Peyer's patch (tissue), 4 donors: ENCODE results near the gene JAZF1. TPM values are rescaled to one million over a fixed set of nuclear protein-coding genes. Genes with fewer than 3 reads are reported as not detected.

Experiments used
- DNase-seq, 3 donors: peaks; one replicate each; pipeline ENCODE4 v3.0.0-alpha.2; 2017 to 2019
- H3K27ac ChIP-seq, 4 donors: fragments of 200-600 bp; sonication (generic); one replicate each; pipeline ENCODE4 v1.5.1; 2016 to 2019
- H3K27me3 ChIP-seq, 2 donors: fragments of 200-600 bp; sonication (generic); one replicate each; pipeline ENCODE4 v1.5.1; 2019
- H3K36me3 ChIP-seq, 3 donors: fragments of 200-600 bp; sonication (generic); one replicate each; pipeline ENCODE4 v1.5.1; 2016 to 2019
- H3K4me1 ChIP-seq, 4 donors: fragments of 200-600 bp; sonication (generic); one replicate each; pipeline ENCODE4 v1.5.1; 2016 to 2019
- H3K4me3 ChIP-seq, 4 donors: fragments of 200-600 bp; sonication (generic); 1 replicate in 3 of 4; 2 replicates in 1 of 4; pipeline ENCODE4 v1.5.1; 2016 to 2019; ENCODE audit warnings: mild to moderate bottlenecking in 1 of 4
- H3K9me3 ChIP-seq, 4 donors: fragments of 200-600 bp; sonication (generic); one replicate each; pipeline ENCODE4 v1.5.1; 2016 to 2019; ENCODE audit warnings: mild to moderate bottlenecking in 1 of 4
- CTCF ChIP-seq, 6 experiments: fragments of 450-650 bp in 4 of 6; fragments of 200-600 bp in 2 of 6; sonication (generic) in 1 of 6; IDR thresholded peaks; one replicate each; pipeline ENCODE4 v1.5.1; 2017 to 2019; ENCODE audit warnings: antibody characterized with exemption in 6 of 6, mild to moderate bottlenecking in 3 of 6, moderate library complexity in 1 of 6
- POLR2A ChIP-seq, 2 donors: fragments of 450-650 bp; IDR thresholded peaks; one replicate each; pipeline ENCODE4 v1.5.1; 2017; ENCODE audit warnings: antibody characterized with exemption in 2 of 2, mild to moderate bottlenecking in 2 of 2, moderate library complexity in 2 of 2
- total RNA-seq, 4 donors: library from RNA; depleted of rRNA; stranded (reverse); fragments of >200 nt; gene quantifications; one replicate each; pipeline ENCODE4 v1.1.0, GENCODE V29; 2016

Gene JAZF1
- total RNA-seq, 4 donors from 2014 or later: 1.9 to 15.7 (median 2.6) TPM

GRCh38 chr7:28105234-28105633, 75.4 kb downstream of the JAZF1 start:
- DNase-seq: no peak
- no peaks in the 10 kb centered on the region for H3K9me3 ChIP-seq
- H3K36me3 ChIP-seq: no peaks in the 10 kb centered on the region
- H3K4me1 ChIP-seq: no peaks in the 10 kb centered on the region
- H3K27ac ChIP-seq: no peak overlapping the region
- no peaks in the 10 kb centered on the region for H3K27me3 ChIP-seq
- TF ChIP-seq CTCF (IDR thresholded peaks at IDR 0.05): no peak
- TF ChIP-seq POLR2A (IDR thresholded peaks at IDR 0.05): no peak
- no peak overlapping the region for H3K4me3 ChIP-seq

- H3K9me3 ChIP-seq: no peaks in the 10 kb centered on the region
- TF ChIP-seq POLR2A (IDR thresholded peaks at IDR 0.05): no peak
- TF ChIP-seq CTCF (IDR thresholded peaks at IDR 0.05): no peak
- no peak for DNase-seq
- no peaks in the 10 kb centered on the region for H3K4me1 ChIP-seq
- no peak overlapping the region for H3K27ac ChIP-seq
- no peak overlapping the region for H3K4me3 ChIP-seq
- no peaks in the 10 kb centered on the region for H3K36me3 ChIP-seq
- H3K27me3 ChIP-seq: no peaks in the 10 kb centered on the region
These were observed 75.8 kb downstream of the JAZF1 start for GRCh38 chr7:28104811-28105210.

GRCh38 chr7:28104041-28104541, 76.5 kb downstream of the JAZF1 start:
- Histone ChIP-seq H3K36me3 (no peaks in the 10 kb centered on the region), H3K27ac (no peak overlapping the region), H3K9me3 (no peaks in the 10 kb centered on the region), H3K27me3 (no peaks in the 10 kb centered on the region), H3K4me1 (no peaks in the 10 kb centered on the region), H3K4me3 (no peak overlapping the region)
- DNase-seq: no peak
- TF ChIP-seq POLR2A (IDR thresholded peaks at IDR 0.05): no peak
- no peak for TF ChIP-seq CTCF (IDR thresholded peaks at IDR 0.05)

GRCh38 chr7:28102797-28103196, 77.8 kb downstream of the JAZF1 start:
- no peaks in the 10 kb centered on the region for H3K27me3 ChIP-seq
- no peaks in the 10 kb centered on the region for H3K9me3 ChIP-seq
- no peaks in the 10 kb centered on the region for H3K4me1 ChIP-seq
- no peaks in the 10 kb centered on the region for H3K36me3 ChIP-seq
- no peak for DNase-seq
- TF ChIP-seq POLR2A (IDR thresholded peaks at IDR 0.05): no peak
- TF ChIP-seq CTCF (IDR thresholded peaks at IDR 0.05): no peak
- H3K4me3 ChIP-seq: no peak overlapping the region
- no peak overlapping the region for H3K27ac ChIP-seq

- Histone ChIP-seq H3K36me3 (no peaks in the 10 kb centered on the region), H3K9me3 (no peaks in the 10 kb centered on the region), H3K4me3 (no peak overlapping the region), H3K27ac (peak overlapping the region in 1 of 4 donors; percentile 5), H3K4me1 (no peaks in the 10 kb centered on the region), H3K27me3 (no peaks in the 10 kb centered on the region)
- no peak for TF ChIP-seq POLR2A (IDR thresholded peaks at IDR 0.05)
- TF ChIP-seq CTCF (IDR thresholded peaks at IDR 0.05): peak; percentile 44 to 93 (median 78)
- DNase-seq: peak in 2 of 3 donors; percentile 53 to 75
These were observed 83.9 kb downstream of the JAZF1 start for GRCh38 chr7:28096713-28097112.

GRCh38 chr7:28095231-28095630, 85.4 kb downstream of the JAZF1 start:
- no peak overlapping the region for H3K4me3 ChIP-seq
- H3K36me3 ChIP-seq: no peaks in the 10 kb centered on the region
- H3K4me1 ChIP-seq: no peaks in the 10 kb centered on the region
- no peak for DNase-seq
- H3K27ac ChIP-seq: no peak overlapping the region
- no peak for TF ChIP-seq POLR2A (IDR thresholded peaks at IDR 0.05)
- no peak for TF ChIP-seq CTCF (IDR thresholded peaks at IDR 0.05)
- no peaks in the 10 kb centered on the region for H3K9me3 ChIP-seq
- no peaks in the 10 kb centered on the region for H3K27me3 ChIP-seq
